IMR-90 (cell line): Measurements from ENCODE around the gene FAM180A. TPM values are rescaled to one million over a fixed set of nuclear protein-coding genes. Genes with fewer than 3 reads are reported as not detected.

Source experiments
- ATAC-seq: fragments of 200-7000 bp; cut with Tn5 transposase; 2 replicates; pipeline ENCODE4 v1.9.1; 2020; ENCODE audit warnings: low read depth, mild to moderate bottlenecking, moderate library complexity
- BruUV-seq: library from RNA; stranded (reverse); fragments of 400-500 nt; replicated peaks from 2 replicates; lab custom pipeline; 2021; lab: Mats Ljungman, UMichigan
- CTCF ChIA-PET: fragments of 300-600 bp; formaldehyde crosslinking; extraction: SDS; loops from one replicate; lab custom pipeline; 2021; ENCODE audit warnings: antibody characterized with exemption; lab: Yijun Ruan, JAX
- POLR2A ChIA-PET: fragments of 300-600 bp; sonication (Branson Sonifier 250); formaldehyde crosslinking; loops from one replicate; lab custom pipeline; 2022; ENCODE audit warnings: antibody characterized with exemption; ENCODE audit not compliant: unreplicated experiment; lab: Charles Lee
- DNase-seq: peaks from one replicate; pipeline ENCODE4 v3.0.0; 2013
- H2AFZ ChIP-seq: replicated peaks from 2 replicates; pipeline ENCODE3; 2013; ENCODE audit warnings: low read length, mild to moderate bottlenecking; ENCODE audit not compliant: poor library complexity
- H2AK5ac ChIP-seq: 2 replicates; pipeline ENCODE4 v1.6.1; 2013; ENCODE audit warnings: low read depth, low read length, inconsistent platforms
- H2AK9ac ChIP-seq: replicated peaks from 2 replicates; pipeline ENCODE3; 2013; ENCODE audit warnings: mild to moderate bottlenecking, low read depth, low read length, moderate library complexity; ENCODE audit not compliant: poor library complexity
- H2BK120ac ChIP-seq: 2 replicates; pipeline ENCODE4 v1.6.1; 2013; ENCODE audit warnings: low read depth, low read length, inconsistent platforms
- H2BK15ac ChIP-seq: 3 replicates; pipeline ENCODE4 v1.6.1; 2013; ENCODE audit warnings: low read depth, low read length, inconsistent platforms
- H2BK20ac ChIP-seq: 2 replicates; pipeline ENCODE4 v1.6.1; 2013; ENCODE audit warnings: low read depth, mild to moderate bottlenecking, inconsistent platforms, low read length, moderate library complexity
- H2BK5ac ChIP-seq: 2 replicates; pipeline ENCODE4 v1.6.1; 2013; ENCODE audit warnings: mild to moderate bottlenecking, low read depth, low read length, inconsistent platforms; ENCODE audit not compliant: poor library complexity, severe bottlenecking
- H3K14ac ChIP-seq: replicated peaks from 2 replicates; pipeline ENCODE4 v1.6.1; 2013; ENCODE audit warnings: low read depth, low read length, inconsistent platforms
- H3K18ac ChIP-seq: 2 replicates; pipeline ENCODE4 v1.6.1; 2013; ENCODE audit warnings: low read depth, low read length, control low read depth
- H3K23ac ChIP-seq: 2 replicates; pipeline ENCODE4 v1.6.1; 2013; ENCODE audit warnings: low read depth, low read length, inconsistent platforms
- H3K27ac ChIP-seq: 2 replicates; pipeline ENCODE4 v1.5.1; 2013; ENCODE audit warnings: mild to moderate bottlenecking, control low read depth, low read length; ENCODE audit not compliant: insufficient read depth
- H3K27me3 ChIP-seq: 2 replicates; pipeline ENCODE4 v1.6.1; 2013; ENCODE audit warnings: low read length; ENCODE audit not compliant: control insufficient read depth, insufficient read depth
- H3K36me3 ChIP-seq: 2 replicates; pipeline ENCODE4 v1.6.1; 2013; ENCODE audit warnings: low read length, mixed read lengths; ENCODE audit not compliant: control insufficient read depth, insufficient read depth
- H3K4ac ChIP-seq: 2 replicates; pipeline ENCODE4 v1.6.1; 2013; ENCODE audit warnings: low read depth, low read length, inconsistent platforms
- H3K4me1 ChIP-seq: 2 replicates; pipeline ENCODE4 v1.6.1; 2013; ENCODE audit warnings: low read length, mixed read lengths; ENCODE audit not compliant: control insufficient read depth, insufficient read depth
- H3K4me2 ChIP-seq: 2 replicates; pipeline ENCODE4 v1.6.1; 2013; ENCODE audit warnings: low read depth, mild to moderate bottlenecking, control low read depth, low read length, moderate library complexity
- H3K4me3 ChIP-seq: 2 replicates; pipeline ENCODE4 v1.5.1; 2013; ENCODE audit warnings: low read depth, mild to moderate bottlenecking, control low read depth, low read length, moderate library complexity; ENCODE audit not compliant: insufficient read depth
- H3K56ac ChIP-seq: 2 replicates; pipeline ENCODE4 v1.6.1; 2013; ENCODE audit warnings: low read length, inconsistent platforms; ENCODE audit not compliant: insufficient read depth; ENCODE audit errors: extremely low read depth
- H3K79me1 ChIP-seq, 2 experiments: 2 replicates each; pipeline ENCODE4 v1.6.1; 2013; ENCODE audit warnings: low read length in 2 of 2, inconsistent platforms in 1 of 2, low read depth in 1 of 2
- H3K9ac ChIP-seq: 2 replicates; pipeline ENCODE4 v1.6.1; 2013; ENCODE audit warnings: low read depth, low read length, control low read depth
- H3K9me1 ChIP-seq: 2 replicates; pipeline ENCODE4 v1.6.1; 2013; ENCODE audit warnings: low read length, inconsistent platforms; ENCODE audit not compliant: insufficient read depth
- H3K9me3 ChIP-seq: 2 replicates; pipeline ENCODE4 v1.6.1; 2013; ENCODE audit warnings: low read length; ENCODE audit not compliant: control insufficient read depth, insufficient read depth
- H4K20me1 ChIP-seq: 2 replicates; pipeline ENCODE4 v1.6.1; 2013; ENCODE audit warnings: low read length, inconsistent platforms; ENCODE audit not compliant: insufficient read depth
- H4K5ac ChIP-seq: 2 replicates; pipeline ENCODE4 v1.6.1; 2013; ENCODE audit warnings: mild to moderate bottlenecking, low read depth, low read length, control low read depth
- H4K8ac ChIP-seq, 2 experiments: 2 replicates each; pipeline ENCODE4 v1.6.1; 2013; ENCODE audit warnings: low read depth in 2 of 2, low read length in 2 of 2, control low read depth in 1 of 2, inconsistent platforms in 1 of 2
- H4K91ac ChIP-seq: 2 replicates; pipeline ENCODE4 v1.6.1; 2013; ENCODE audit warnings: low read depth, low read length, inconsistent platforms; ENCODE audit not compliant: insufficient read depth
- CEBPB ChIP-seq: IDR thresholded peaks from 2 replicates; pipeline ENCODE4 v1.6.1; 2012; ENCODE audit warnings: low read depth, low read length, improper control_type of control experiment
- MAZ ChIP-seq: IDR thresholded peaks from 2 replicates; pipeline ENCODE4 v1.6.1; 2012; ENCODE audit warnings: low read depth, mild to moderate bottlenecking, low read length, improper control_type of control experiment, moderate library complexity, borderline replicate concordance
- SMC3 ChIP-seq: fragments of 150-350 bp; IDR thresholded peaks from 2 replicates; pipeline ENCODE4 v1.6.1; 2016; ENCODE audit warnings: low read depth, mild to moderate bottlenecking, antibody characterized with exemption, low read length, moderate library complexity
- WGBS, 2 experiments: methylation state at CpG; one replicate each; pipeline versions ENCODE4 v1.1.5 to v1.1.7; 2013; ENCODE audit warnings: missing lambda C conversion rate in 2 of 2; ENCODE audit not compliant: insufficient read length in 1 of 2; ENCODE audit errors: extremely low coverage in 2 of 2; 5-methylcytosine and 5-hydroxymethylcytosine counted together
- dilution Hi-C: fragments of 300-500 bp; cut with HindIII; formaldehyde crosslinking; loops from one replicate; pipeline ENCODE4 v1.14.3; 2018; ENCODE audit warnings: low sequenced_read_pairs; ENCODE audit not compliant: unreplicated experiment
- in situ Hi-C: fragments of 300-500 bp; cut with MboI; formaldehyde crosslinking; loops from 3 replicates; pipeline ENCODE4 v1.14.3; 2019; ENCODE audit warnings: low sequenced_read_pairs, inconsistent platforms, mixed read lengths
- intact Hi-C: fragments of 100-400 bp; cut with micrococcal nuclease; formaldehyde crosslinking; loops from 2 replicates; pipeline ENCODE4 v1.10.0; 2022
- polyA plus RNA-seq, 3 experiments: library from polyadenylated mRNA; depleted of rRNA; stranded (reverse); fragments of >200 nt; gene quantifications; 2 replicates each; pipeline ENCODE4 v1.2.3, GENCODE V29; 2012; ENCODE audit warnings: low replicate concordance in 1 of 3
- total RNA-seq: library from RNA; depleted of rRNA; stranded (reverse); fragments of >200 nt; gene quantifications from 2 replicates; pipeline ENCODE4 v1.2.3, GENCODE V29; 2012
- TF ChIP-seq, protein P1 (sequence below): fragments of 150-350 bp; IDR thresholded peaks from 2 replicates; pipeline ENCODE4 v1.6.1; 2016; ENCODE audit warnings: low read depth, mild to moderate bottlenecking, low read length, moderate library complexity, borderline replicate concordance

Gene FAM180A
- total and polyA plus RNA-seq, 2 of the 4 experiments (the other 2 are of a cell fraction) = 1.3 to 2.0 TPM

DNA sequence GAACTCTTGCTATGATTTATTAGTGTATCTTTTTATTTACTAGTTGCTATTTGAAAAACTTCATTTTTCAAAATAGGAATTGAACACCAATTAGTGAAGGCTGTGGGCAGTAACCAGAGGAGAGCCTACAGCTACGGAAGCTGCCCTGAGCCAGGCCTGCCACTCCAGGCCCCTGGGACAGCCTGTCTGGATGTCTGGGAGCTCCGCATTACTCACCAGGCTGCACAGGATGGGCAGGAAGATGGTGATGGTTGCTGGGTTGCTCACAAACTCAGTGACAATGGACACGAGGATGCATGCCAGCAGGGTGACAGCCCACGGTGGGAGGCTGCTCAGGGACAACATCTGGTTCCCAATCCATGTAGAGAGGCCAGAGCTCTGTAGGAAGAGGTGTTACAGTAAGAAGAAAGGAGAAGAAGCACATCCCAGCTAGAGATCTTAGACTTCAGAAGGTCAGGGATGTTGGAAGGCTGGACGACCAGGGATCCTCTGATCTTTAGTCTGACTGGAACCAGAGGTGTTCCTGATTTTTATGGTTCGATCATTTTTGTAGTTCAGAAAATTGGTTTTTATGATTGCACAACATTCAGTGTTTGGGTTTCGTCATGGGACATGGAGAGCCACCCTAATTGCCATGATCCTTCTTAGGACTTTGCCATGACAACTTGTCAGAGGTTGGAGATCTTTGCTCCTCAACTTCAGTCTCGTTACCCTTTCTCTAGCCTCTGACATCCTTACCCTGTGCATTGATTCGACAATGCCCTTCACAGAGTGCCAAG lies 63.1 kb downstream of the FAM180A start:
- Histone ChIP-seq H3K4me2 (no peak overlapping the region), H3K9ac (no peak overlapping the region), H3K79me1 (peaks cover 27 to 62% of the 10 kb centered on the region in 2 experiments), H3K9me3 (no peaks in the 10 kb centered on the region), H4K5ac (no peak overlapping the region), H4K20me1 (0 out of 2 replicates have a peak, but pooled peaks cover 6% of the 10 kb centered on the region), H3K27me3 (no peaks in the 10 kb centered on the region), H2AK9ac (peak overlapping the region; percentile 43), H3K4me1 (peaks cover 17% of the 10 kb centered on the region), H4K8ac (no peak overlapping the region), H3K27ac (no peak overlapping the region; the same call in 1 of the 2 replicates), H3K36me3 (peaks cover 3% of the 10 kb centered on the region; the same call in 1 of the 2 replicates), H2AFZ (no peak overlapping the region), H3K56ac (no peak overlapping the region), H2BK5ac (peak overlapping the region; percentile 36), H3K4me3 (no peak overlapping the region), H3K9me1 (peaks cover 35% of the 10 kb centered on the region), H2AK5ac (peak overlapping the region; percentile 82), H2BK20ac (no peak overlapping the region), H3K4ac (peak overlapping the region; percentile 64), H3K14ac (peak overlapping the region; percentile 2; the same call in 1 of the 2 replicates), H4K91ac (no peak overlapping the region), H2BK120ac (peak overlapping the region; percentile 42; the same call in 1 of the 2 replicates), H3K18ac (no peak overlapping the region), H2BK15ac (no peak overlapping the region), H3K23ac (no peak overlapping the region)
- 0 out of 2 replicates have a peak, but pooled peaks have one; percentile 15 for ATAC-seq
- ChIA-PET POLR2A (no interaction called here), CTCF (no interaction called here)
- in situ Hi-C loops (no loop called here), intact Hi-C loops (no loop called here), dilution Hi-C loops (no loop called here)
- no peak for TF ChIP-seq SMC3
- peak; percentile 84 for TF ChIP-seq CEBPB
- TF ChIP-seq, protein P1, sequence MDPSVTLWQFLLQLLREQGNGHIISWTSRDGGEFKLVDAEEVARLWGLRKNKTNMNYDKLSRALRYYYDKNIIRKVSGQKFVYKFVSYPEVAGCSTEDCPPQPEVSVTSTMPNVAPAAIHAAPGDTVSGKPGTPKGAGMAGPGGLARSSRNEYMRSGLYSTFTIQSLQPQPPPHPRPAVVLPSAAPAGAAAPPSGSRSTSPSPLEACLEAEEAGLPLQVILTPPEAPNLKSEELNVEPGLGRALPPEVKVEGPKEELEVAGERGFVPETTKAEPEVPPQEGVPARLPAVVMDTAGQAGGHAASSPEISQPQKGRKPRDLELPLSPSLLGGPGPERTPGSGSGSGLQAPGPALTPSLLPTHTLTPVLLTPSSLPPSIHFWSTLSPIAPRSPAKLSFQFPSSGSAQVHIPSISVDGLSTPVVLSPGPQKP = no peak
- TF ChIP-seq MAZ = no peak
- no peak for DNase-seq
- WGBS, 2 experiments = 67% methylated on average over 4 of the region's 9 CpGs; no CpG with 5 or more reads in 1 of the 2 experiments
- no TSS peak for BruUV-seq
